ENCODE results near the gene IRF5.

The IRF5 gene

DNA sequence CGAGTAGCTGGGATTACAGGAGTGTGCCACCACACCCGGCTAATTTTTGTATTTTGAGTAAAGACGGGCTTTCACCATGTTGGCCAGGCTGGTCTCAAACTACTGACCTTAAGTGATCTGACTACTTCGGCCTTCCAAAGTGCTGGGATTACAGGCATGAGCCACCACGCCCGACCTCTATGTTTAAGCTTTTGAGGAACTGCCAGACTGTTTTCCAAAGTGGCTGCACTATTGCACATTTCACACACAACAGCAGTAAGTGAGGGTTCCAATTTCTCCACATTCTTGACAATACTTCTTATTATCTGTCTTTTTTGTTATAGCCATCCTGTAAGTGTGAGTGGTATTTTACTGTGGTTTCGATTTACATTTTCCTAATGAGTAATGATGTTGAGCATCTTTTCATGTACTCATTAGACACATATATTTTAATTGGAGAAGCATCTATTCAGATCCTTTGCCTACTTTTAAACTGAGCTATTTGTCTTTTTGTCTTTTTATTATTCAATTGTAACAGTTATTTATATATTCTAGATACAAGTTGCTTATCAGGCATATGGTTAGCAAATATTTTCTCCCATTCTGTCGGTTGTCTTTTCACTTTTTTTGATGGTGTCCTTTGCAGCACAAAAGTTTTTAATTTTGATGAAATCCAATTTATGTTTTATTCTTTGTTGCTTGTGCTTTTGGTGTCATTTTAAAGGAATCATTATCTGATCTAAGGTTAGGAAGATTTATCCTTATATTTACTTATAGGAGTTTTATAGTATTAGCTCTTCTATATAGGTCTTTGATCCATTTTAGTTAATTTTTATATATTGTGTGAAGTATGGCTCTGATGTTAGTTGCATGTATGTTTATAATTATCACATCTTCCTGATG is 12.8 kb upstream of the IRF5 start:
- H3K27ac ChIP-seq, result no peak overlapping the region
- TF ChIP-seq, protein P1, sequence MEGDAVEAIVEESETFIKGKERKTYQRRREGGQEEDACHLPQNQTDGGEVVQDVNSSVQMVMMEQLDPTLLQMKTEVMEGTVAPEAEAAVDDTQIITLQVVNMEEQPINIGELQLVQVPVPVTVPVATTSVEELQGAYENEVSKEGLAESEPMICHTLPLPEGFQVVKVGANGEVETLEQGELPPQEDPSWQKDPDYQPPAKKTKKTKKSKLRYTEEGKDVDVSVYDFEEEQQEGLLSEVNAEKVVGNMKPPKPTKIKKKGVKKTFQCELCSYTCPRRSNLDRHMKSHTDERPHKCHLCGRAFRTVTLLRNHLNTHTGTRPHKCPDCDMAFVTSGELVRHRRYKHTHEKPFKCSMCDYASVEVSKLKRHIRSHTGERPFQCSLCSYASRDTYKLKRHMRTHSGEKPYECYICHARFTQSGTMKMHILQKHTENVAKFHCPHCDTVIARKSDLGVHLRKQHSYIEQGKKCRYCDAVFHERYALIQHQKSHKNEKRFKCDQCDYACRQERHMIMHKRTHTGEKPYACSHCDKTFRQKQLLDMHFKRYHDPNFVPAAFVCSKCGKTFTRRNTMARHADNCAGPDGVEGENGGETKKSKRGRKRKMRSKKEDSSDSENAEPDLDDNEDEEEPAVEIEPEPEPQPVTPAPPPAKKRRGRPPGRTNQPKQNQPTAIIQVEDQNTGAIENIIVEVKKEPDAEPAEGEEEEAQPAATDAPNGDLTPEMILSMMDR (IDR thresholded peaks at IDR 0.05), result no peak
- no peak for TF ChIP-seq ZFX (IDR thresholded peaks at IDR 0.05; ENCODE audit: borderline replicate concordance)

DNA sequence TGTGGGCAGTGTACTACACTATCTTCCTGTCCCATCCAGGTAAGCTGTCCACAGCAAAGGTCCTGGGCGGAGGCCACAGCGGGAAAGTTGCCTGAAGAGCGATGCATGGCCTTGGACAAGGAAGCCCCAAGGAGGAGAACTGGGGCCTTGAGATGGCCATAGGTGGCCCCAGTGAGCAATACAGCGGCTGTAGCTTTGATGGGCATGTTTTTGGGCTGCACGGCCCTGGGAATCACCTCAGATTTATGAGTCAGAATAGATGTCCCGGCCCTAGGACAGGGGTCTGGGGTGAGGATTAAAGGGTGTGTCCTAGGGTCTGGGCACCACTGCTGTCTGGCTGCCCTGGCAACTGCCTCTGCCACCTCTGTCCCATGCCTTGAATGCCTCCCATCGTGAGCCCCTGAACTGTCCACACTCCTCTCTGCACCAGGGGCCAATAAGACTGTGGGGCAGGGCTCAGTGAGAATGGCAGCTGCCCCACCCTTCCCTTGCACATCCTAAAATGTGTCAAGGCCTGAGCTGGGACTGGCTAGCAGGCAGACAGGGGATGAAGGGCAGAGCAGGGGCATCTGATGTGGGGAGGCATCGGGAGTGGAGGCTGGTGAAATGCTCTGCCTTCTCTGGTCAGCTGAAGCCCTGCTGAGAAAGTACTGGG is 9.4 kb upstream of the IRF5 start:
- TF ChIP-seq, protein P1 (IDR thresholded peaks at IDR 0.05), result no peak
- TF ChIP-seq ZFX (IDR thresholded peaks at IDR 0.05; ENCODE audit: borderline replicate concordance), result no peak
- no peak overlapping the region for H3K27ac ChIP-seq

DNA sequence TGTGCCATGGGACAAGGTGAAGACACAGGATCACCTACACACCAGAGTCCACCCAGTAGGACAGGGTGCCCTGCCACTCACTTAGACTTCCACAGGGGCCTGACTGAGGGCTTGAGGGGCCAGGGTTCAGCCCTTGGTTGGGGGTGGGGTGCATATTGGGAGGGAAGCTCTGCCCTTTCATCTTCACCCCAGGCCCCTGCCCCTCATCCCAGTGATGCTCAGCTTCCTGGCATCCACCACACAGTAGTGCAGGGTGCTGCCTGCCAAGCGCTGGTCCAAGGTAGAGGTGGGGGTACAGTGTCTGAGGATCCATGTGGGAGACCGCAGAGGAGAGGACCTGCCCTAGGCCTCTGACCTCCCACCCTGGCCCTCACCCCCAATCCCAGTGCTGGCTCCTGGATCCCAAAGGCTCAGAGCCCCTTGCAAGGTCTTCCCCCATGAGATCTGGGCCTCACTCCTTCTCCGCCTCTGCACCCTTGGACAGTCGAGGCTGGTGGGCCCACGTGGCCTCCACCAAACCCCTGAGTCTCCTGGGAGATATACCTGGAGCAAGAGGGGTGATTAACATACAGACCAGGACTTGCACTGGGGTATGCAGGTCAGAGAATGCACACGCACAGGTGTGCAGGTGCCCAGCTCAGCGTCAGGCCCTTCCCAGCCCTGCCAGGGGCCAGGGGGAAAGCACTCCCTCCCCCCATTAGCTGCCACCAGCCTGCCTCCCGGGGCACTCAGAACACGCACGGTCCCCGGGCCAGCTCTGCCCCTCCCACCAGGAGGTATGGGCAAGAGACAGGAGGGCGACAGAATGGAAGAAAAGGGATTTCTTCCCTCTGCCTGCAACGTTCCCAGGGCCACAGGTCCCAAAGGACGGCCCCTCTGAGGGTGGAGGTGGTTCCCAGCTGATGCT is 8.6 kb upstream of the IRF5 start:
- no peak overlapping the region for H3K27ac ChIP-seq
- TF ChIP-seq ZFX (IDR thresholded peaks at IDR 0.05; ENCODE audit: borderline replicate concordance), result no peak
- TF ChIP-seq, protein P1 (IDR thresholded peaks at IDR 0.05), result no peak

DNA sequence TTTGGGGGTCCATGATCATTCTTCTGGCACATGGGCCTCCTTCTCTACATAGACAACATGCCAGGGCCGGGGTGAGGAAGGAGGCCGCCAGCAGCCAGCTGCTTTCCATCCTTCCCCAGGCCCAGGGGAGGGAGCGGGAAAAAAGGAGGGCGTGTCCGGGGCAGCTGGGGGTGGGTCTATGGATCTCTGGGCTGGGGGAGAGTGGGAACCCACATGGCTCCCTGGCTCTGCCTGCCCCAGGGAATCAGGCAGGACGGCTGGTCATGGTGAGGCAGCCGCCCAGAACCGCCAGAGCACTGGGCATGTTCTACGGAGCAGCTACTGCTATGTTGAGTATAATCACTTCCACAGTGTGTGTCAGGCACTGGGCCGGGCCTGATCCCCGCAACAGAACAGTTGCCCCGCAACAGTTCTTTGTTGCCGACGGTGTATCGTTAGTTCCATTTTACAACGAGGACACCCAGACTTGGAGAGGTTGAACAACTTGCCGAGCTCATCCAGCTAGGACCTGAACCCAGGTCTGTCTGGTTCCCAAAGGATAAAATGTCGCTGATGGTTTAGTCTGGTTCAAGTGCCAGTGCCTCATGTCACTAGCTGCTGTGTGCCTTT is 6.4 kb upstream of the IRF5 start:
- no peak overlapping the region for H3K27ac ChIP-seq
- no peak for TF ChIP-seq ZFX (IDR thresholded peaks at IDR 0.05; ENCODE audit: borderline replicate concordance)
- TF ChIP-seq, protein P1 (IDR thresholded peaks at IDR 0.05), result no peak

DNA sequence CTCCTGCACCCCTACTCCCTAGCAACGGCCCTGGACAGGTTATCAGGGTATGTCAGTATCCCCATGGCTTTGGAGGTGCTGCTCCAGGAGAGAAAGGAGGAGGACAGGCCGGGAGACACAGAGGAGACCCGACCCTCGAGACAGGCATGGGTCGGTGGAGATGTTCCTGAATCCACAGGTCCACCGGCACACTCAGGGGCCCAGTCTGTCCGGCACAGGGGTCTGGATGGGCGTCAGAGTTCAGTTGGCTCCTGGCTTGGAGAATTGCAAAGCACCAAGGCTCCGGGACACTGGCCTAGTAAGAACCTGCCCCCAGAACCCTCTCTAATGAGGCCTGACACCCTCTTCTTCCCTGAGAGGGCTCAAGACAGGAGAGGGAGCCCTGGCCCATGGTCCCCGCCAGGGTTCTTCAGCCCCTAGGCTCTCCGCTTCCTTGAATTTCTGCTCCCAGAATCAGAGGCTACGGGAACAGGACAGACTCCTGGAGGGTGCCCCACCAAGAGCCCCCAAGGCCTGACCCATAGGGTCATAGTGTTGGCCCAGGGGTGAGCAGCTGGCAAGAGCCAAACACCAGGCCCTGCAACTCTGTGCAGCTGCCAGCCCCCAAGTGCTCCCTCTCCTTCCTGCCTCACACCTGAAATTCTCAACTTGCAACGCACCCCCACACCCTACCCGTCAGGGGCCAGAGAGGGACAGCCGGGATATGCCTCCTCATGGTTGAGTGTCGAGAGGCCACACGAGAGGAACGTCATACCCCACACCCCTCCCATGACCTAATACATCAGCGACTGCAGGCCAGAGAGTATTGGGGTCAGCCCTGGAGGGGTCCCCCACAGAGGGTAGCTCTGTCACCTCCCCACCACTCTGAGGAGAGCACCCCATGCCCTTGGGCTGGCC is 5.5 kb upstream of the IRF5 start:
- H3K27ac ChIP-seq, result no peak overlapping the region
- TF ChIP-seq, protein P1 (IDR thresholded peaks at IDR 0.05), result no peak
- TF ChIP-seq ZFX (IDR thresholded peaks at IDR 0.05; ENCODE audit: borderline replicate concordance), result no peak

DNA sequence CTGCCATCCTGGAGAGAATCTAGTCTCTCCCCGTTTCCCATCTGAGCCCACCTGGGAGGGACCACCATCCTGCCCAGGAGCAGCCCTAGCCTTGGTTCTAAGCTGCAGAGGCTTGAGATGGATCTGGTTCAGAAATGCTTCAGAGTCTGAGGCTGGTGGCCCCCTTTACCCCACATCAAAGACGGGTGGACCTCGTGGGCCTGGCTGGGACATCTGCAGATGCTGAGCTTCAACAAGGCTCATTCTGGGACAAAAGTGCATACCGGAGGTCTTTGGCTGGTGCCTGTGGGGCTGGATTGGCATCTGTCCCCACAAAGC is 4.9 kb upstream of the IRF5 start:
- no peak overlapping the region for H3K27ac ChIP-seq
- TF ChIP-seq, protein P1 (IDR thresholded peaks at IDR 0.05), result no peak
- no peak for TF ChIP-seq ZFX (IDR thresholded peaks at IDR 0.05; ENCODE audit: borderline replicate concordance)

All from 22Rv1 (cell line).